Inferior parietal cortex (tissue), 1 donor: Measurements from ENCODE around the gene MEAK7.
"Not testable (repeated sequence)": the region's sequence is repeated elsewhere in the genome, so short reads cannot be mapped to it uniquely, and the experiment has no call there.

Experiments
- DNase-seq: peaks from one replicate; pipeline ENCODE4 v3.0.0-alpha.2; 2016; ENCODE audit errors: extremely low spot score

Gene MEAK7

DNA sequence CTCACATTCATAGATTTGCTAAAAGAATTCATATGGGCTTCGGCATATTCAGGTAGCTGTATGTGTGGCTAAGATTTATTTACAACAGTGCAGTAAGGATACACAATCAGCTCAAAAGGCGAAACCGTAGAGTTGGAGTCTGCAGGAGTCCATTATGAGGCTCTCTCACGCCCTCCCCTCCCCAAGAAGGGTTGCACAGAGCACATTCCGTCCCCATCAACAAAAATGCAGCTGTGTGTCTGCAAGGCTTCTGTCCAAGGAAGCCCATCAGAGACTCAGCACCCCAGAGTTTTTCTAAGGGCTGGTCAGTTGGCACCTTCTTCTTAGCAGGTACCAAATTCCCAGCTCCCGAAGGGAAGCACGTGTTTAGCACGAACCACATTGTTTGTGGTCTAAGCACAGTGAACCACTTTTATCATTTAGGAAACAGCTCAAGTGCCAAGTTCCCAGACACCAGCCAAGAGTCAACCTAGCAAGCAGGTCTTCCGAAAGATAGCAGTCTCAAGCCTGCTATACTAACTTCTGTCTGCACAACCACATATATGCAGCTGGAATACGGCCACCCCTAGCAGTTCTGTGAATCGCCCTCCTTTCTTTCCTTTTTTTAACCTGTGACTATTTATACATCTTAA lies 28.5 kb upstream of the MEAK7 start:
- DNase-seq = no peak

DNA sequence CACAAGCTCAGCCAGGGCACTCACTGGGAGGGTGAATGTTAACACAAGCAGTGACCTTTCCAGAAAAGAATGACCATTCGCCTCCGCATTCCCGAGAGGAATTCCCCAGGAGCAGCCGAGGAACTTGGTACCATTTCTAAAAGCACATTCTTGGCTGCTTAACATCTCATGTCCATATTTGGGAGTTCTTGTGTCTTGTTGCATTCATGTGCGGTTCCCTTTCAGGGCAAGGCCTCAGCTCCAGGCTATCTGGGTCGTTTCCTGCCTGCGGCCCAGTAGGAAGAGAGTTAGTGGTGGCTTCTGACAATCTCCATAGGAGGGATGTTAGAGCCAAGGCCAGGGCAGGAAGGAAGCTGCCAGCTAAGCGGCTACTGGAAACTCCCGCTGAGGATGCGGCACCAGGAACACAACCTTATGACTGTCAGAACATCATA lies 27.8 kb upstream of the MEAK7 start:
- no peak for DNase-seq

DNA sequence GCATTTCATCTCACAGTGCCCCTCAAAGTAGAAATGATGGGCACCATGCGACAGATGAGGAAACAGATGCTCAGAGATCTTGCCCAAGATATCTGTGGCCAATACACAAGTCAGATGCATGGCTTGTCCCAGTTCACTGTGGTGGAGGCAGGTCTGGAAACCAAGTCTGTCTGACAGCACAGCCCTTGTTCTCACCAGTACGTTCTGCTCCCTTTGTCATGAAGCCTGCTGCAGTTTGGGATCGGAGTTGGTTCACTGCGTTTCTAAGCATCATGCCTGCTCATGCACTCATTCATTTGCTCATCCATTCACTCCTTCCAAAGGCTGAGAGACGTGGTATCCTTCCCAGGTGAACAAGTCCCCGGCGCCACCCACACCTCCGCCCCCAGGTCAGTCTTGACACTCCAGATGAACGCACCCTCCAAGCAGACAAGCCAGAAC lies 27.2 kb upstream of the MEAK7 start:
- DNase-seq = no peak

DNA sequence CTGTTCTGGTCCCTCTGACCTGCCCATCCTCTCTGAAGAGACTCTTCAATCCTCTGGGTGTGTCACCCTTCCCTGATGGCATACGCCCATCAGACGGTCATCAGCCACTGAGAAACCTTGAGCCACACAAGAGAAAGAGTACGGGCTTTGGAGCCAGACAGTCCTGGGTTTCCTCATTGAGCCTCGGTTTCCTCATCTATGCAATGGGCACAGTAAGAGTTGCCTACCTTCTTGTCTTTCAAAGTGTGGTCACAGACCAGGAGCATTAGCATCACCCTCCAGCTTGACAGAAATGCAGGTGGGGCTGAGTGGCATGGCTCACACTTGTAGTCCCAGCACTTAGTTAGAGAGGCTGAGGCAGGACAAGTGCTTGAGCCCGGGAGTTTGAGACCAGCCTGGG lies 26.1 kb upstream of the MEAK7 start:
- DNase-seq = no peak

DNA sequence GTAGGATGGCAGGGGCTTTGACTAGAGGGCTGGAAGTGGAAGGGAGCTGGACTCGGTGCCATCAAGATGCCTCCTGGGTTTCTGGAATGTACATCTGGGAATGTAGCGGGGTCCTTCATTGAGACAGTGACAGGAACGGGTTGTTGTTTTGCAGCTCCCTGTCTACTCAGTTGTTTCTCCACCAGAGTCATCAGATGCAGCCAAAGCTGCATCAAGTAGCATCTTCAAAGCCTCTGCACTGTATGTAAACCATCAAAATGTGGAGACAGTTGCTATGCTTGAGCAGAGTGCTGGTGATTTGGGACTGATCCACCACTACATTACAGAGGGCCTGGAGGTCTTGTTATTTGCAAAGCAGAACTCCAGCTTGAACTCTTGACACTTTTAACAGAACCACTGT lies 25.1 kb upstream of the MEAK7 start:
- DNase-seq = no peak

DNA sequence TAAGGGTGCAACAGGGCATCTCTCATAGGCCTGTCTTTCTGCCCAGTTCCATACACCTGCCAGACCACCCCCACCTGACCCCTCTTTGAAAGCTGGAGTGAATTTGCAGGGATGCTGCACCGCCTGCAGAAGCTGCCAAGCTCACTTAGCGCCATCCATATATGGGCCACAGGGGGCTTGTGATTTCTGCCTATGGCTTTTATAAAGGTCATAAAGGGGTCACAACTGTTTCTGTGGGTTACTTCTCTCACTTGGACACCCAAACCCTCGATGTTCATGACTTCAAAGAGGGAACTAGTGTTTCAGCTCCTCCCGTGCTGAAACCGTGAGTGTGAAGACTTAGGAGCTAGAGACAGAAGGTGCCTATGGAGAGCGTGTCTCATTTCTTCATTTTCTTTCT lies 23.9 kb upstream of the MEAK7 start:
- DNase-seq = no peak

DNA sequence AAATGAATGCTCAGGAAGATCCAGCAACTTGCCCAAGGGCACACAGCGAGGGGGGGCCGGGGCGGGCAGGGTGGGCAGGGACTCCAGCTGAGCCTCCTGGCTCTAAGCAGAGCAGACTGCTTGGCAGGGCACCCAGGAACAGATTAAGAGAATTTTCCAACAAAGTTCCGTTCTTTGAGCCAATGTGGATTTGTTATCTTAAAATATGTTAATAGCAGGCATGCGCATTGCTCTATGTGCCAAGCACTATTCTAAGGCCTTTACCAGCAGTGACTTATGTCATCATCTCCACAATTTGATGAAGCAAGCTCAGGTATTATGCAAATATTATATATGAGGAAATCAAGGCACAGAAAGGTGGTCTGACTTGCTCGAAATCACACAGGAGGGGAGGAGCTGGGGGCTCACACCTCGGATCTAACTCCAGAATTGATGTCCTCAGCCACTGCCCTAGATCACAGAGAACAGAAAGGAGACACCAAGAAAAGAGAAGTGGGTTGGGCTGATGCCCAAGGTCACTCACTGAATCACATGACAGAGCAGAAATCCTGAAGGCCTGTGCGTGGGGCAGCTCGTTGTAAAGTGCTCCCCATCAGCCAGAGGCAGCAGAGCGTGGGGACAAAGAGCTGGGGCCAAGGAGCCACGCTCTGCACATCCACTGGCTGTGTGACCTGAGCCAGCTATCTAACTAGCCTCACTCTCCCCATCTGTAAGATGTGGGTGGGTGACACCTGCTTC lies 23.2 kb upstream of the MEAK7 start:
- DNase-seq = no peak

DNA sequence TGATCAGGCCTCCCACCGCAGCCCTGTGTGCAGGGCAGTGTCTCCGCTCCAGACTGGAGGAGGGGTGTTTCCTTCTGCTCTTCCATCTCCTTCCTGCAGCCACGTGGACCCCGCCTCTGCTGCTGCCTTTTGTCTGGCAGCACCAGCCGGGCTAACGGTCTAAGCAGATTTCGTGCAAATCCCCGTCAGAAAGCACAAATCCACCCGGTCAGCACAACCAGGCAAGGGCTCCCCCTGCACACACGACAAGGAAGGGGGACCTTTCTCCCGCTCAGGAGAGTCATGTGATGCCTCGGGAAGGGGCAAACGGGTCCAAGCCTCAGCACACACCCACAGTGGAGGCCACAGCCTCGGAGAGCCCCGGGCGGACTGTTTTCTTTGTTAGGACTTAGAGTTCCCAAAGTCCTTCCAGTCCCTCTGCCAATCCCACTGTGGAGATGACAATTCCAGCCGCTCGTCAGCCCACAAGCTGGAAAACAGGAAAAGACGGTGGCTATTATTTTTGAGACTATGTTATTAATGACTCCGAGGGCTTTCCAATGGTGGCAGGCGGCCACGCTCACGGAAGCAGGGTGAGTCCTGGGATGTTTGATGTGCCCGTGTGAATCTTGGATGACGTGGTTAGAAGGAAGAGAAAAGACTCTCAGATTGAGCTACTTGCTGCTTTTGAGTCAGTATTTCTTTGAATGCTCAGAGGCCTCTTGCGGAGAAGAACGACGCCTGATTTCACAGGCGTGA lies 22.5 kb upstream of the MEAK7 start:
- no peak for DNase-seq

DNA sequence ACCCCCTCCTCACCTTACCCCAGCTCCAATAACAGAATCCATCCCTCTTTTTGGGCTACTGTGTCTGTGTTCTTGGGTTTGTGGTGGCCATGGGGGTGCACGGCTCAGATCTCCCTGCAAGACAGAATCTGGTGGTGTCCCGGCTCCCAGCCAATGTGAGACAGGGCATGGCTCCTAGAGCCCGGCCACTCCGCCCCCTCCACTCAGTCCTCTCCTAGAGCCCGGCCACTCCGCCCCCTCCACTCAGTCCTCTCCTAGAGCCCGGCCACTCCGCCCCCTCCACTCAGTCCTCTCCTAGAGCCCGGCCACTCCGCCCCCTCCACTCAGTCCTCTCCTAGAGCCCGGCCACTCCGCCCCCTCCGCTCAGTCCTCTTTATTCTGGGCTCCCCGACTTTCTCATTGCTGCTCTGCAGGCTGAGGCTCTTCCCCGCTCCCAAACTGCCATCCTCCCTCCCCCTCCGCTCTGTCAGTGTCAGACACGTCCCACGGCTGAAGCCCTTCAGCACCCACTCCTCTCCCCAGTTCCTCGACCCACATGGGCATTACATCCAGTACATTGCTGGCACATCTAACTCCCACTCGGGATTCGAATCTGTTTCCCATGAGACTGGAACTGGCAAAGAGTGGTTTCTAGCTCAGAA lies 20.6 kb upstream of the MEAK7 start:
- DNase-seq = not testable (repeated sequence)

DNA sequence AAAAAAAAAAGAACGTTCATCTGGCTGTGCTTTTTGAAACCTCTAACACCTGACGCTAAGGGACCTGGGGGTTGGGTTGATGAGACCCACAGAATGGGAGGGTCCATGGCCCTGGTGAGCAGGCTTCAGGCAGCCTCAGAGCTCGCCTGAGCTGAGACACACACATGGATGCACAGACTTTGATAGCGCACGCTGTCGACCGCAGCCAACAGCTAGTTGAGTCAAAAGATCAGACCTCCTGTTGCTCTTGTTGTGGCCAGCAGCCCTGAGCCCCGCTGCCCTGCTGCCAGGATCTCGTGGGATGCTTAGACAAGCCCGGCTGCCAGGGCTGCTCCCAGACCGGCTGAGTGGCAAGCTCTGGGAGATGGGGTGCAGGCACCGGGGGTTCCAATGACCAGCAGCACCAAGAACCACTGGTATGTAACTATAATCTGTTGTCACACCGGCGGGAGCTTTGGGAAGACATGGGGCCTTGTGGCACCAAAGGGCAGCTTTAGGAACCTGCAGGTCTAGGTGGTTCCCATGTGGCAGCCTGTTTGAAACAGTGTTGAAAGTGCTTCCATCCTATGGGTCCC lies 20.0 kb upstream of the MEAK7 start:
- DNase-seq = no peak

DNA sequence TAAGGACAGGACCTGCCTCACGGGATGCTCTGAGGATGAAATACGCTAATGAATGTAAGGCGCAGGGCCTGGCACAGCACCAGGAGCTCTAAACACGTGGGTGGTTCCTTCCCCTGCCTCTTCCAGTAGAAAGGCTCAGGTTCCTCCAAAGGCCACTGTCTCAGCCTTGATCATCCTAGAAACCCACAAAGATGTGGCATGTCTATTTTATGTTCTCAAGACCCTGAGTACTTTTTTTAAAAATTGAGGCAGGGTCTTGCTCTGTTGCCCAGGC lies 17.0 kb upstream of the MEAK7 start:
- no peak for DNase-seq

DNA sequence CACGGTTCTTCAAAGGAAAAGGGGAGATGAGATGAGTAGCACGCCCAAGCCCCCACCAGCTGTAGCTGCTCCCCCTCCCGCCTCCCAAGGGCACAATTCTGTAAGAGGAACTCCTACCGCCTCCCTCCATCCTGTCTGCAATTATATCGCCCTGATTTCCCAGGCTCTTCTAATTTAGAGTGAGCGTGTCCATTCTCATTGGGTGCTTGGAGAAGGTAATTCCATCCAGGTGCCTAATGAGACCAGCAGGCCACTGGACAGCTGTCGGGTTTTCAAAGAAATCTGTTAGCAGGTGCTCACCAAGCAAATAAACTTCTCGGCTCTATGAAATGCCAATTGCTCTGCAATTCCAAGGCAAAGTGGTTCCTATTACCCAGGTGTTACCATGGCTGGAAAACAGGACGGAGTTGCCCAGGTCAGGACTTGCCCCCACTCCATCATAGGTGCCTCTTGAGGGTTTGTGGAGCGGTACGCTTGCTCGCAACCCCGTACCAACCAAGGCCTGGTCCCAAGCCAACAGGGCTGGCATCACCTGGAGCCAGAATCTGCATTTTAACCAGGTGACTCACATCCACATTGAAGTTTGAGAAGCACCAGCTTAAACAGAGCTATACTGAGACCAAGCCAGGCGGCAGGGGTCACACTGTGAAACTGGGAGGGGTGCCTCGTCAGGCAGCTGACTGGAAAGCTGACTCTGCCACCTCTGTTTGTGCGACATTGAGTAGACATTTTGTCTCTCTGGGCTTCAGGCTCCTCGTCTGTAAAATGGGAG lies 16.5 kb upstream of the MEAK7 start:
- DNase-seq = no peak

DNA sequence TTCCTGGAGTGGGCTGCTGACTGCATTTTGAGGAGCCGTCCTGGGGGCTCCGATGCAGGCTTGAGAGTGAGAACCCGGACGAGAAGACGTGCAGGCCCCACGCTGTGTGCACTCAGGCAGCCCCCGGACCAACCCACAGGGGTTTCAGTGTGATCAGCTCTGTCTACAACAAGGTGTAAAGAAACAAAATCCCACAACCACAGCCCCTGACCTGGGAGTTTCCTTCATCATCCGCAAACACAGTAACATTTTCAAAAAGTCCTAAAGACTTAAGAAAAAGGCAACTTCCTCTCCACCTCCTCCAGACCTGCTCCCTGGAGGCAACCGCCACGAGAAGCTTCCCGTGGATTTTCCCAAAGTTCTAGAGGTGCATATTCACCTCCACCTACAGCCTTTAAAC lies 15.4 kb upstream of the MEAK7 start:
- no peak for DNase-seq

DNA sequence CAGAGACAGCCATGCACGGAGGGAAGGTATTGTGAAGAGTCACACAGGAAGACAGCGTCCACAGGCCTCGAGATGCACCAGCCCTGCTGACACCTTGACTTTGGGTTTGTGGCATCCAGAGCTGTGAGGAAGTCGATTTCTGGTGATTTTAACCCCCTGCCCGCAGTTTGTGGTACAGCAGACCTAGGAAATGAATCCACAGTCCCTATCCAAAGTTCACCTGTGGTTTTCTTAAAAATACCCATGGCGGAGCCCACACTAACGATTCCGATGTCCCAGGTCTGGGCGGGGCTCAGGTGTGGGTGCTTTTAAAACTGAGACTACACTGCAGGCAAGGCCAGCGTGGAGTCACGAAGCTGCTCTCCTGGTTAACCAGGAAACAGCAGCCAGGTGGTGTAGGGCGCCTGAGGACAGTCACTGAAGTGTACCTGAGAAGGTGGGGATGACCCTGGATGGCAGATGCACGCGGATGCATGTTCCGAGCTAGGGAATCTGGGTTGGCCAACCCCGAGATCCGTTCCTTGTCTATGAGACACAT lies 14.4 kb upstream of the MEAK7 start:
- DNase-seq = no peak

DNA sequence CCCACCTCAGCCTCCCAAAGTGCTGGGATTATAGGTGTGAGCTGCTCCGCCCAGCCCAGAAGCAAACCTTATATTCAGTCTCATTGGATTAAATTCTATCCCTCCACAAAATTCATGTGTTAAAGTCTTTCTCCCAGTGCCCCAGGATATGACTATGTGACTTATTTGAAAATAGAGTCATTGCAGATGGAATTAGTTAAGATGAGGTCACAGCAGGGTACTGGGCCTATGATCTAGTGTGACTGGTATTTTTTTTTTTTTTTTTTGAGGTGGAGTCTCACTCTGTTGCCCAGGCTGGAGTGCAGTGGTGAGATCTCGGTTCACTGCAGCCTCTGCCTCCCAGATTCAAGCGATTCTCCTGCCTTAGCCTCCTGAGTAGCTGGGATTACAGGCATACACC lies 13.8 kb upstream of the MEAK7 start:
- DNase-seq = not testable (repeated sequence)

DNA sequence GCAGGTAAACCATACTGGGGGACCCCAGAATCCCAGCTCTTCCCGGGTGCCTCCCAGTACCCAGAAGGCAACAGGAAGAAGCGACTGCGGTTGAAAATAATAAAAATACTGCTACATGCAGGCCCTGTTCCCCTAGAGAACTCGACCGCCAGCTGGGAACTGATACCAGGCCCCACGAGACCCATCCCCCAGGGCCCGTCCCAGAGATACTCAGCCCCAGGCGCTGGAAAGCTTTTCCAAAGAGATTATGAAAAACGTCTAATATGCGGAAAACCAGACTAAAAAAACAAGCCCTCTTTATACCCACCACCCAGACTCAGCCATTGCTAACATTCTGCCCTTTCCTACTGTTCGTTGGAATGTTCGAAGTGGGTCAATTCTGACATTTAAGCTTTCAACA lies 12.9 kb upstream of the MEAK7 start:
- DNase-seq = no peak

DNA sequence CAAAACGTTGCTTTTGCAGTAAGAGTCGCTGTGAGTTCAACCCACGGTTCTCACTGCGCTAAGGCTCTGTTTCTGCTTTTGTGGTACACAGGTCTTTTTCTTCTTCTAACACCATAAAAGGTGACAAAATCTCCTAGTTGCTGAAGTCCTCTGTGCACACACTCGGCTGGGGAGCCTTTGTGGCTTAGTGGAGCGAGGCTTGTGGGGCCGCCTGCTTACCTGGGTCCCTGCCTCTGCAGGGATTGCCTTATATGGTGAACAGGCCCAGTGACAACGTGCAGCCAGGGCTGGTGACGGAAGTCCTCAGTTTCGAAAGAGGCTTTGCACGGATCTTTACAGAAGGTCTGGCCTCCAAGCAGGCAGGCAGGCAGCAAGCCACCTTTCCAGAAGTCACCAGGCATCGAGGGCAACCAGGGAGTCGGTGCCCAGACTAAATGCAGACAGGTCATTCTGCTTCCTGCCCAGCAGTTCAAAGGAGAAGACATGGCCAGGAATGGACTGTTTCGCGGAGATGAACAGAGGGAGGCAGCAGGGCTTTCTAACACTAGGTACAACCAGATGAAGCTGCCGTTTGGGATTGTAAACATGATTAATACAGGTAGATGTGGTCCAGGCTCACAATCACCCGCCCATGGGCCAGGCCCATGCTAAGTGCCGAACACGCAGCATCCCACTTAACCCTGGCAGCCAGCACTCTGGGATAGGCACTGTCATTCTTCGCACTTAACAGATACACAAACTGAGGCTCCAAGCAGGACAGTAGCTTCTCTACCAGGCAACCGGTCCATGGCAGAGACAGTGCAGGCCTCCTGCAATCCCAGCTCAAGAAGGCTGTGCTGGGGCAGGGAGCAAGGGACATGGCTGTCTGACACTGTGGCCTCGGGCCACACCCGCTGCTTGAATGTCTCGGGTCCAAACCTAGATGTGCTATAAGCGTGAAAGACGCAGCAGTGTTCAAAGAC lies 10.7 kb upstream of the MEAK7 start:
- no peak for DNase-seq

DNA sequence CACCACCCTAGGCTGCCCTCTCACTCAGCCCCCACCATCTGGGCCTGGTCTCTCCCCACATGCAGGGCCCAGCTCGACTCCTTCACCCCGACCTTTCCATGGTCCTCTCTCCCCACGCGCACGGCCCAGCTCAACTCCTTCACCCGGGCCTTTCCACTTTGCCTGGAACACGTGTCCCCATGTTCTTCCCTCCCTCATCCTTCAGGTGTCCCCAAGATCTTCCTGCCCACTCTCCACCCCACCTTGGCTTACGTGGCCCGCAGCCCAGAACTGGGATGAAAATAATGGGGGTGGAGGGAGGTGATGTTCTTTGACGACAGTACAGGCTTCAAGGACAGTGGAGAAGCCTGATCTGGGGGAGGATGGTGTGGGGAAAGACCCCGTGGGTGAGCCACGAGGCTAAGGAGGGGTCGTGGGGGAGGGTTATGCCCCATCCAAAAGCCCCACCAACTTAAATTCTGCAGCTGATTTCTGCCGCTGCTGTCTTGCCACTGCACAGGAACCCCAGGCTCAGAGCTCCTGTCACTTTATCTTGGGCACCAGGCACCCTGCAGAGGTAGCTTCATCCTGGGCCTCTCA lies 9.9 kb upstream of the MEAK7 start:
- DNase-seq = no peak

DNA sequence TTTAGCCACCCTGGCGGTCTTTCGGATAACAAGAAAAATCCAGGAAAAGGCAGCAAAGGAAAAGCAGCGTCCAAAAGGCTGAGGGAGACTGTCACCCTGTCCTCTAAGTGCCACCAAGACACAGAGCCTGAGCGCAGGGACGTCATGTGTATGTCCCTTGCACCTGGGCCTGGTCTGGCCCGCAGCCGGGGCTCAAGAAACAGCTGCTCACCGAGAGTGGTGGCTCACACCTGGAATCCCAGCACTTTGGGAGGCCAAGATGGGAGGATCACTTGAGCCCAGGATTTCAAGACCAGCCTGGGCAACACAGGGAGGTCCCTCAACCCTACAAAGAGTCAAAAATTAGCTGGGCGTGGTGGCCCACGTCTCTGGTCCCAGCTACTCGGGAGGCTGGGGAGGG lies 9.2 kb upstream of the MEAK7 start:
- DNase-seq = no peak

DNA sequence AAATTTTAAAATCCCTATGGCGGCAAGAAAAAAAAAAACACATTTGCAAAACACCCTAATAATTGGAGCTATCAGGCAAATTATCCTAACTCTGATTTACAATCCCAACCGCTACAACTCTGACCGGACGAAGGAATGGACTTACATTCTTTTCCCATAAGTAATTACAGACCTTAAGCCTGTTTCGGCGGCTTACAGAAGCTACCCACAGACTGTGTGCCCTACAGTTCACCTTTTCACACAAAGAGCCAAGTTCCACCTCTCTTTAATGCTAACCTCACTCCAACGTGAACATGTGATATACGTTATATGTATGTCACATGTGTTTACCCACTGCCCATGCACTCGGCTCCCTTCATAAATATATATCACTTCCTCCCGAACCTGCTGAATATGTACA lies 8.7 kb upstream of the MEAK7 start:
- no peak for DNase-seq
